NCI-H187 treated with DMSO at 0.1 percent for 48 hours (cell line): ENCODE data around the gene CCDC196.

ENCODE experiments used
- DNase-seq: peaks from one replicate; lab custom pipeline; 2025; lab: John Stamatoyannopoulos, UW

CCDC196 gene, protein sequence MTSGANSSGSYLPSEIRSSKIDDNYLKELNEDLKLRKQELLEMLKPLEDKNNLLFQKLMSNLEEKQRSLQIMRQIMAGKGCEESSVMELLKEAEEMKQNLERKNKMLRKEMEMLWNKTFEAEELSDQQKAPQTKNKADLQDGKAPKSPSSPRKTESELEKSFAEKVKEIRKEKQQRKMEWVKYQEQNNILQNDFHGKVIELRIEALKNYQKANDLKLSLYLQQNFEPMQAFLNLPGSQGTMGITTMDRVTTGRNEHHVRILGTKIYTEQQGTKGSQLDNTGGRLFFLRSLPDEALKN

DNA sequence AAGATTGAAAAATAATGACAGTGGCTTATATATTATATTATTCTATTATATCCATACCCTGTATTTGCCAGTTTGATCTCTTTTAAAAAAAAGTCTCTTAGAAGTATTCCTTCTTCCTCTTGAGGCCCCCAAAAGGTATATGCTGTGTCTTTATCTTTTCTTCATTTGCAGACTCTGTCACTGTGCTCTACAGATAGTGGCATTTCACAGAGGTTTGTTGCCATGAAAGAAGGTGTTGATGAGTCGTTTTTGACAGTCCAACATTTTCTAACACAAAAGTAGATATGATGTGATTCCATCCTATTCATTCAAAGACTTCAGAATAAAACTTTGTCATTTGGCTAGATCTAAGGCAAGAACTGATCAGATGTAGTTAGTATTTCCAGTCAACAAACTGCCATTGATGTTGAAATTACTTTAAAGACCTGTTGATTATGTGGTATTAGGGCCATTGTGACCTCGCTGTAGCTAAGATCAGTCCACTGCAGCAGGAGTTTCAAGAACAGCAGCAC, at the start of gene CCDC196:
Gene CCDC196, plus strand, starts transcription at position 462 of the 512 bp plus-strand sequence. CDS start 132 bp downstream, outside the sequence.
- DNase-seq: no peak

- DNase-seq: no peak
Measured at GRCh38 chr14:66440801-66441200, 45.4 kb upstream of the CCDC196 start.

GRCh38 chr14:66442953-66443571, 43.1 kb upstream of the CCDC196 start:
- no peak for DNase-seq

DNA sequence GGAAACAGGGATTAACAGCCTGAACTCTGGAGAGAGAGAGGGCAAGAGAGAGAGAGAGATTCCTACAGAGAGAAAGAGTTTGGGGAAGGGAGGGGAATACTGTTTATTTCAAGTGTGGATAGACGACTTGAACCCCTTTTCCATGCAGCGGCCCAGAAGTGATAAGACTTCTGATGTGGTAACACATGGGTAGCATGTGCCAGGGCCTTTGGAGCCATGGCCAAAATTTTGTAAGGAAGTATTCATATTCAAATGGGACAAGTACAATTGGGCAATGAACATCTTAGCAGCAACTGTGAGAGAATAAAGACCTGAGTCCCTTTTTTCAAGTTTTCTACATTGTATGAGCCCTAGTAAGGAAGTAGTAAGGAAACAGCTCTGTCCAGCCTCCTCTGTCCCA, 42.4 kb upstream of the CCDC196 start:
- no peak for DNase-seq

GRCh38 chr14:66444271-66444927, 41.8 kb upstream of the CCDC196 start:
- no peak for DNase-seq

GRCh38 chr14:66445936-66446335, 40.2 kb upstream of the CCDC196 start:
- DNase-seq: no peak

DNA sequence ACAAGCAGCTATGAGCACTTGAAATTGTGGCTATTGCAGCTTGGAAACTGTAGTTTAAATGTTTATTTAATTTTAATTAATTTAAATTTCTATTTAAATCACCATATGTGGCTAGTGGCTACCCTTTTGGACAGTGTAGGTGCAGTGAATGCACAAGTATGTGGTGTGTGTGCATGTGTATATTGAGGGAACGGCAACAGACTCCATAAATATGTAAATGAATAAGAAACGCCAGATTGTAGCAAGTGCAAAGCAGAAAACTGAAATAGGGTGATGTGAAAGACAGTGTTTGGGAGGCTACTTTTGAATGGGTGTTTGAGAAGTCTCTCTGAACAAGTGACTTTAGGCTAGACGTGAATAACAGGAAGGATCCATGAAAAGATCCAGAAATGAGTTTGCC, 32.7 kb upstream of the CCDC196 start:
- DNase-seq: no peak

DNA sequence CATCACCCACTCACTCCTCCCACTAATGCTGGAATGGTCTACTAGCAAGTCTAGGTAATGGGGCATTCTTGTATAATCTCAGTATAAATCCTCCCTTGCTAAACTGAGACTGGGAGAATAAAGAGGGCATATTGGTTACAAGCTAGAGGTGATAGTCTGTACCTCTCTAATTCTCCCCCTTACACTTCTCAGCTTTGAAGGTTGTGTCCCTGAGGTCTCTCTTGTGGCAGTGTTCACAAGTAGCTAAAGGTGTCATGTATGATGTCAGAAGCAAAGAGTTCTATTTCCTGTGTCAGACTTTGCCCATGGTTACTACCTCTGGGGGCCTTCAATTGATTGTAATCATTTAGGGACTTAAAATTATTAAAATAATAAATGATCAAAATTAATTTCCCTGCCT, 26.6 kb upstream of the CCDC196 start:
- no peak for DNase-seq

GRCh38 chr14:66464261-66464660, 21.9 kb upstream of the CCDC196 start:
- DNase-seq: no peak

- DNase-seq: no peak
Measured at GRCh38 chr14:66468778-66469367, 17.3 kb upstream of the CCDC196 start.

- no peak for DNase-seq
Measured at GRCh38 chr14:66471584-66471983, 14.6 kb upstream of the CCDC196 start.

- DNase-seq: no peak
Measured at GRCh38 chr14:66472251-66472650, 13.9 kb upstream of the CCDC196 start.

- no peak for DNase-seq
Measured at GRCh38 chr14:66473223-66473622, 12.9 kb upstream of the CCDC196 start.

GRCh38 chr14:66476964-66477363, 9.2 kb upstream of the CCDC196 start:
- DNase-seq: no peak

DNA sequence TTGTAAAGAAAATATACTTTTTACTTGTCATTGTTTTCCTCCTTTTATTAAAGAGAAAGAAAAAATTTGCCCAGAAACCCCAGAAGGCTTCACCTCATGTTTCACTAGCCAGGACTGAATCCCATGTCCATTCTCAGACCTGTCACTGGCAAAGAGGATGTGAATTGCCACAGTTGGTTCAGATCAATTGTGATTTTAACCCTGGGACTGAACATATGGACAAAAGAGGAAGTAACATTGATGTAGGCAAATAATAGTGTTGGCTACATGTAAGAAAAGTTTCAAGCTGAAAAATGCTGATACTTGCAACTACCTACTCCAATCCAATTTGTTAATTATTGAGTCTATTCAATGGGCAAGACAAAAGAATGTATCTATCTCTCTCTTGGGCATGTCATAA, 8.6 kb upstream of the CCDC196 start:
- no peak for DNase-seq

DNA sequence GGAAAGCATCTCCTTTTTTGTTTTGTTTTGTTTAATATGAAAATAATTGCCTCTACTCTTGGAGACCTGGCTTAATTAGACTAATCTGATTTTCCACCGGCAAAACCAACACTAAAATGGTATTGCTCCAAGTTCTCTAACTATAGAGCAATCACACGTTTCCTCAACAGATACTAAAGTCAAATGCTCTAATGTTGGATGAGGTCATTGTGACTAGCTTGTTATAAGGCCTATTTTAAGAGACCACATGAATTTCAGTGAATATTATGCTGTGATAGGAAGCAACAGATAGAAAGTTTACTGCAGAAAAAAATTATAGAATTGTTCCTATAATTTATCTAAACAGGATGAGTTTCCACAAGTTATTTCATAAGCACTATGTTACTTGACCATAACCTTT, 3.3 kb upstream of the CCDC196 start:
- no peak for DNase-seq

DNA sequence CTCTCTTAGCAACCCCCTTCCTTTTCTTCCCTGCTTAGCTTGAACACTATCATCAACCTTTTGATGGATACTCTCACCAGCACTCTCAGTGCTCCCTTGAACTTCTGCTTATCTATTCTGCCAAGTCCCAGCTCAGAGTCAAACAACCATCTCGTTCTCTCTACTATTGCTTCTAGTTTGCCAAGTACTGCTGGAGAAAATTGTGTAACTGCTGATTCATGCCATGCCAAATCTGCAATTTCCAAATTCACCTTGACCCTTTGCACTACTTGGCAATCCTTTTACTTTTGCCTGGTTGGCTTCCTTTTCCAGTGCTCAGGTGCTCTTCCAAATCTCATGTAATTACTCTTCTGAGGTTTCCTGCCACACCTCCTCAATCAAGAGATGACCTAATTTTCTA, 2.8 kb upstream of the CCDC196 start:
- no peak for DNase-seq

GRCh38 chr14:66485029-66485428, 1.1 kb upstream of the CCDC196 start:
- DNase-seq: no peak

- no peak for DNase-seq
Measured at GRCh38 chr14:66487164-66487563, 993 bp downstream of the CCDC196 start.

GRCh38 chr14:66490143-66491111, 4.3 kb downstream of the CCDC196 start:
- DNase-seq: no peak

DNA sequence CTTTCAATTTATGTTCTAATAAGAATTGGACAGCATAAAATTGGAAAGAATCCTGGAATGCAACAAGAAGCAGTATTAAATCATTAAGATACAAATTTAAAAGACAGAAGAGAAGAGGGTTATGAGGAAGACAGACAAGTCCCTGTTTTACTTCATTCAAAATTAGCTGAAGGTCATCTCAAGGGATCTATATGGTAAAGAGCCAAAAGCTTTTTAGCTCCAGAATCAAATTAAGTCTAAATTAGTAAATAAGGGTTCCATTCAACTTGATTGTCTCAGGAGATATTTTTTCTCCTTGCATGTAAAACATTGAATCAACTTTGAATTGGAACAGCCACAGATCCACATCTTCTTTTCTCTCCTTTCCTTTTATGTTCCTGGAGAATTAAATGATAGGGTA, 7.6 kb downstream of the CCDC196 start:
- no peak for DNase-seq
